Pons (tissue), 1 donor: ENCODE results near the gene INSC.

ENCODE experiments used
- DNase-seq: peaks from one replicate; pipeline ENCODE4 v3.0.0-alpha.2; 2016; ENCODE audit warnings: low spot score

INSC gene

DNA sequence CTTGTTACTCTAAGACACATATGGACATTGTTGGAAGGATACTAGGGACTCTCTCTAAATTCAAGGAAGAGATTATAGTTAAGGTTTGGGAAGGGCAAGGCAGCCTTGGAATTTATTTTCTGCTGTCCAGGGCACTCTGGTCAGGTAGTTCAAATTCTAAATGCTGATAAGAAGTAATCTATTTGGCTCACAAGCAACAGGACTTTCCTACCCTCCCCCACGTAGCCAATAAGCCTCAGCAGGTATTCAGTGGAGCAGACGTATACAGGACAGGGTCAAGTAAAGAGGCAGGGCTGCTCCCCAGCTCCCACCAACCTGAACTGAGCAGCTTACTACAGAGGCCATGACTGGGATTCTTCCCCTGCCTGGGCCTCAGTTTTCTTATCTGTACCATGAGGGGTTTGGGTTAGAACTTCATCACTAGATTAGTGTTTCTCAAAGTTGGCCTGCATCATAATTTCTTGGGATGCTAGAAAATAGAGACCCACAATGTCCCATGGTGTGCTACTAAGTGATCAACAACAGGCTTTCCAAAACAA is 6.1 kb upstream of the INSC start:
- DNase-seq = no peak

DNA sequence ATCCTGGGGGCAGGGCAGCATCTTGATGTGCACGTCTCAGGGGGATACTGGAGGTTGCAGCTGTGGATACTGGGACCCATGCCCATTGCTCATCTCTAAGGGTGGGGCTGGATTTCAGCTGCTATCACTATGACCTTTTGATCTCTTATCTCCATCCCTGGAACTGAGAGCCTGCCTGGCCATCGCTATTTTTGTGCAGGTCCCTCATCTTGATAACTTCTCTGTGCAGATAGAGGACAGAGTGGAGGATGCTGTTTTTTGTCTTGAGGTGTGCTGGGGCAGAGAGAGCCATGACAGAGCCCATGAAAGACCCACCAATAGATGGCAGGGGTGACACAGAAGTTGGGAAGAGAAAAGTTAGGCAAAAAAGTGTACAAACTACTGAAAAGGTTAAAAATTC is 5.1 kb upstream of the INSC start:
- DNase-seq = no peak

DNA sequence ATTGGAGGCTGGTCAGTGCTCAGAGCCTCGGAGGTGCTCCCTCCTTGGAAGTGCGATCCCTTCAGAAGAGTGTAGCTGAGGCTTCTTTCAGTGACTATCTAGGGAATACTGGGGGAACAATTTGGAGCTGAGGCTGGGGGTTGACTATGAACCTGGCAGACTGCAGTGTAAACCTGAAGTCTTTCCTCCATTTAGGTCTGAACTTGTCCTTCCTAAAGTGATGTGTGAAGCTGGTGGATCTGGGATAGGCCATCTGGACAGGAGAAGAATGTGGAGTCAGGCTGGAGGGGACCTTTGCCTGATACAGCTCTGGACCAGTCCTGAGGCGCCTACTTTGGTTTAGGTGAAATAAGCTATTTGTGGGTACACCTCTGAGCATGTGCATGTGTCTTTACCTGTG is 3.5 kb upstream of the INSC start:
- no peak for DNase-seq

DNA sequence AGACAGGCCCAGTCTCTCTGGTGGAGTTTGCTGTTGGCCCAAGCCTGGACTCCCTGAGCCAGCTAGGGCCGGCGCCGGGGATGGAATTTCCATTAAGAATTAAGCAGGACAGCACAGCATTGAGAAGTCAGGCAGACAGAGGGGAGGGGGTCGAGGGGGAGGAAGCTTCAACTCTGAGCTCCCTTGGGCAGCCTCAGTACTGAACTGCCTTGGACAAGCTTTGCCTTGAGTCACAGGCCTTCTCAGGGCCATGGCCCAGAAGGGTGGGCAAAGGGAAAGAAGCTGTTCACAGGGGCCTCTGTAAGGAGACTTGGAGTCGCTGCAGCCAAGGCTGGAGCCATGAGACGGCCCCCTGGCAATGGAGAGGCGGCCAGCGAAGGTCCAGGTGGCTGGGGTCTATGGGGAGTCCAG is 2.6 kb upstream of the INSC start:
- no peak for DNase-seq

GRCh38 chr11:15113381-15113780 is 1.3 kb upstream of the INSC start:
- DNase-seq = peak; percentile 43

GRCh38 chr11:15115686-15116085 is 963 bp downstream of the INSC start:
- DNase-seq = no peak

- peak; percentile 89 for DNase-seq
Observed at GRCh38 chr11:15117751-15118150, 3.0 kb downstream of the INSC start.

- DNase-seq = no peak
Observed at GRCh38 chr11:15118431-15118830, 3.7 kb downstream of the INSC start.

- no peak for DNase-seq
Observed at GRCh38 chr11:15119352-15119751, 4.6 kb downstream of the INSC start.

DNA sequence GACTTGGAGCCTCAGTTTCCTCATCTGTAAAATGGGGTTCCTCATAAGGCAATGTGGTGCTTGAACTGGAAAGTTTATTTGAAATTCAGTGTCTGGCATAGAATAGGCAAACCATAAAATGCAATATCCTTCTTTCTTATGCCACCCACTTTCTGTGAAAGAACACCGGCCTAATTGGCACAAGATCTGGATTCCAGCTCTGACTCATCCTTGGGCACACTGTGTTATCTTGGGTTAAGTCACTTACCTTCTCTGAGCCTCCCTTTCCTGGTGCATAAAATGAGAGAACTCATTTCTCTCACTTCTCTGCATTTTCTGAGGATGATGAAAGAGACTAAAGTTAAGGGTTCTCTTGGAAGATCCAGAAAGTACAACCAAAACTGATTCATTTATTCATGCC is 5.1 kb downstream of the INSC start:
- no peak for DNase-seq

- no peak for DNase-seq
Observed at GRCh38 chr11:15123849-15124248, 9.1 kb downstream of the INSC start.

DNA sequence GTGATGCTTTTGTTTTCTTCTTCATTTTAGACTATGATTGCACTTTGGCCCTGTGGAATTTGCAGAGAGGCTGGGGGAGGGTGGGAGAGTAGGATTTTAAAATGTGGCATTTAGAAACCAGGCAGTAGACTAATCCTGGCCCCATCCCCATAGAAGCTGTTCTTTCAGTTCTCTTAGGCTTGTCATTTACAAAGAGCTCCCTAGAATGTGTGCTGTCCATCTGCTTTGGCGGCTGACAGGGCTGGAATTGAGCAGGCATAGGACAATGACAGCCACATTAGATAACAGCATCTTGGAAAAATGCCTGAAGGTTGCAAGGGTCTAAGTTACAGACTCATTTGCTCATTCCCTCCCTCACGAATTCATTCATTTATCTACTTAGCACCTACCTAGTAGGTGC is 9.8 kb downstream of the INSC start:
- DNase-seq = no peak

- no peak for DNase-seq
Observed at GRCh38 chr11:15127341-15127740, 12.6 kb downstream of the INSC start.

- DNase-seq = no peak
Observed at GRCh38 chr11:15128621-15129020, 13.9 kb downstream of the INSC start.

GRCh38 chr11:15136166-15136565 is 21.4 kb downstream of the INSC start:
- no peak for DNase-seq

GRCh38 chr11:15139096-15139770 is 24.5 kb downstream of the INSC start:
- no peak for DNase-seq

DNA sequence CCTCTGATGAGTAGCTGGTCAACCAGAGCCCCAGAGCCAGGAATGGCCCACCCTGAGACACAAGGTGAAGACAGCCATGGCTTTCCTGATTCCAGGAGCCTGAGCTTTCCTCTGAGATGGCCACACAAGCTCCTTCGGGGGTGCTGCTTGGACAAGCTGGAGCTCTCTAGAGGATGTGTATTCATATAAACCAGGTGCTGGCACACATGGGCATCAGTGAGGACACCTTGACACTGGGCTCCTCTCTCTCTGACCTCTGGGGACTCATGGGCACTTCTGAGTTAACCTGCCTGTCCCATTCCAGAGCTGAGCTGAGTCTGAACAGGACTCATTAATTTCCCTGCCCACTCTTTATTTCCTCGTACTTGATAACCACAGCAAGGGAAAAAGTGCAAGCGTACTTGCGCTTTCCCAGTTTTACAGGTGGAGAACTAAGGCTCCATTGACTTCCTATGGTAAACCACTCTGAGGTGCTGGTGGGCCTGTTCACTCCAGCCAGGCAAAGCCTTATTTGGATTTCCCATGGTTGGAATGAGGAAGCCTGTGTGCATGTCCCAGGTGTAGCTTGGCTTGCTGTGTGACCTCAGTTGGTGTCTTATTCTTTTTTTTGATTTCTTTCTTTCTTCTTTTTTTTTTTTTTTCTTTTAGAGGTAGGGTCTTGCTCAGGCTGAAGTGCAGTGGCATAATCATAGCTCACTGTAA is 25.4 kb downstream of the INSC start:
- no peak for DNase-seq

GRCh38 chr11:15141381-15141780 is 26.7 kb downstream of the INSC start:
- no peak for DNase-seq

DNA sequence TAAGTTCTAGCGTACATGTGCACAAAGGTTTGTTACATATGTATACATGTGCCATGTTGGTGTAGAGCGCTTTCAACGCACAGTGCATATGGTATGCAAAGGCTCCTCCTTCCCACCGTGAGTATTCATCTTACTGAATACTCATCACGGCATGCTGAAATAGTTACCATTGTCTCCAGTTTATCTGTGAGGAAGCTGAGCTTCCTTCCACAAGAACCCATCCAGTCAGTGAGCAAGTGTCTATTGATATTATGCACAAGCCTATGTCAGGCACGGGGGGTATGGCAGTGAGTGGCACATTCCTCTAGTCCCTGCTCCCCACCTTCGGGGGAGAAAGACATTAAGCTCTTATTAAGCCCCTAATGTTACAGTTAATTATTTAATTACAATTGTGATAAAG is 28.1 kb downstream of the INSC start:
- no peak for DNase-seq

DNA sequence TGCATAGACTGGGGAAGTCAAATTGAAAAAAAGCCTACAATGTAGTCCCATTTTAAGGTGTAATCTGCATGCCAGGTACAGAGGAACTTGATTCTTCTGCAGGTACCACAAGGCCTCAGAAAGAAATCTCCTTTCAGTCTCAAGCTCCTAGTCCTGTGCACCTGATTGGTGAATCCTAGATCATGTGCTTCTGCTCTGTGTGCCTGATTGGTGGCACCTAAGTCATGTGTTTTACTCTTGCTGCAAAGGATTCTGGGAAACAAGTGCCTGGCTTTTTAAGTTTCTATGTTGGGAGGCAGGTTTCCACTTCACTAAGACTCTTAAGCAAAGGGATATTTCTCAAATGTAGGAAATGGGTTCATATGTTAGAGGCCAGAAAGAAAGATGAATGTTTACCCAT is 29.1 kb downstream of the INSC start:
- no peak for DNase-seq

DNA sequence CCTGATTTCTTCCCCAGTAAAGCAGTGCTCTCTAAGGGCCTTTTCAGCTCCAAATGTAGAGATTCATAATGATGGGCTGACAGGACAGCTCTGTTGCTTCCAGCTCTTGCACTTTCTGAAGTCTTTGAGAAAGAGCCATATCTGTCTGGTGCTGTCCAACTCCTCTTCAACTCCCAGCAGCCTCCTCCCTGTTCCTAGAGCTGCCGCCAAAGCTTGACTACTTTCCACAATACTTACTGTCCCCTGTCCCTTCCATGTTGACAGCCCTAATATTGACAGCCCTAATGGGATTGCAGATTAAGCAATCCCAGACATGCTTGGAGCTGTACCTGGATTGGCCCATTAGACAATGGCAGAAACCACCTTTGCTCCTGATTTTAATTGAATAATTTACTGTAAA is 29.6 kb downstream of the INSC start:
- no peak for DNase-seq

DNA sequence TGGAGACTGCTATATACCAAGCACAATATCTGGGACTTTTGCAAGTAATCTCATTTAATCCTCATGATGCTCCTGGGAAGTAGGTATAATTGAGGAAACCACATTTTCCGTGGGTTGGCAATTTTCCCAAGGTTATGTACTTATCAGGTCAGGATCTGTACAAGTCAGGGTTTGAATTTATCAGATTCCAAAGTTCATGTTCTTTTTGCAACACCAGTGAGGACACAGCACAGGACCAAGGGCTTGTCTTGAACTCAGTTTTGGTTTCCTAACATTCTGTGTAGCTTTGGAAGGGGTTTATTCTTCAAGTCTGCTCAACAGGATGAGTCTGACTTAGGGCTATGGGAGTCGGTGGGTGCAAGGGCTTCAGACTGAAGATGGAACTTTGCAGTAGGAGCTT is 30.4 kb downstream of the INSC start:
- DNase-seq = no peak

DNA sequence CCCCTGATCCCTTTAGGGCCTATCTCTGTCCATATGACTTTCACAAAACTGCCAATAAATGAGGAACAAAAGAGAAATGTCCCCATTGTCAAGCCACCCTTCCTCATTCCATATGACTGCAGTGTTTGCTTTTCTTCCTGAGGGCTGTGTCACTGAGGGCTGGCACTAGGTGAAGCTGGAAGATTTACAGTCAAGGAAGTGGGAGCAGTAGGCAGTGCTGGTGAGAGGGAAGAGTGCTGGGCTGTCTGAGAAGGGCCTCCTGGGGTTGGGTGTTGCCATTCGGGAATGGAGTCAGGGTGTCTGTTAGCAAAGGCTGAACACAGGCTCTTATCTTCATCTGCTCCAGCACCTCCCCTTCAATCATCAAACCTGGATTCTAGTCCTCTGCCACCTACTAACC is 30.9 kb downstream of the INSC start:
- DNase-seq = no peak
